Erythroblast (primary cell): Measurements from ENCODE around the gene RARA.

ENCODE experiments used
- GATA1 ChIP-seq: IDR thresholded peaks from 2 replicates; pipeline ENCODE4 v1.6.1; 2011; ENCODE audit warnings: low read depth, mild to moderate bottlenecking, control low read depth, low read length, moderate library complexity
- POLR2A ChIP-seq: IDR thresholded peaks from 2 replicates; pipeline ENCODE4 v1.6.1; 2011; ENCODE audit warnings: mild to moderate bottlenecking, low read length

GRCh38 chr17:40362696-40363110 lies 53.7 kb downstream of the RARA start:
- TF ChIP-seq GATA1 (no peak), POLR2A (no peak)
